Smooth muscle cell (in vitro differentiated cells): ENCODE measurements around the gene NFATC1. TPM values are rescaled to one million over a fixed set of nuclear protein-coding genes. Genes with fewer than 3 reads are reported as not detected.

Source experiments
- DNase-seq: peaks from one replicate; lab custom pipeline; 2025; ENCODE audit not compliant: unreplicated experiment; lab: John Stamatoyannopoulos, UW
- H2AFZ ChIP-seq: fragments of 200-600 bp; sonication (generic); 2 replicates; pipeline ENCODE4 v1.6.0; 2016; ENCODE audit warnings: antibody characterized with exemption, low read depth, mild to moderate bottlenecking
- H3F3A ChIP-seq: fragments of 200-600 bp; sonication (generic); 2 replicates; pipeline ENCODE4 v1.6.0; 2017; ENCODE audit warnings: antibody characterized with exemption, low read depth
- H3K27ac ChIP-seq: fragments of 200-600 bp; sonication (generic); 2 replicates; pipeline ENCODE4 v1.5.1; 2016; ENCODE audit warnings: low read depth, mild to moderate bottlenecking
- H3K27me3 ChIP-seq: fragments of 200-600 bp; sonication (generic); 2 replicates; pipeline ENCODE4 v1.6.1; 2016; ENCODE audit warnings: low read depth, mild to moderate bottlenecking
- H3K36me3 ChIP-seq: fragments of 200-600 bp; sonication (generic); 2 replicates; pipeline ENCODE4 v1.5.1; 2016; ENCODE audit warnings: low read depth
- H3K4me1 ChIP-seq: fragments of 200-600 bp; sonication (generic); 2 replicates; pipeline ENCODE4 v1.5.1; 2016; ENCODE audit warnings: low read depth
- H3K4me2 ChIP-seq: fragments of 200-600 bp; sonication (generic); 2 replicates; pipeline ENCODE4 v1.6.0; 2016; ENCODE audit warnings: mild to moderate bottlenecking
- H3K4me3 ChIP-seq: fragments of 200-600 bp; sonication (generic); 2 replicates; pipeline ENCODE4 v1.5.1; 2016; ENCODE audit warnings: mild to moderate bottlenecking
- H3K79me2 ChIP-seq: fragments of 200-600 bp; sonication (generic); 2 replicates; pipeline ENCODE4 v1.6.0; 2016; ENCODE audit warnings: low read depth, mild to moderate bottlenecking
- H3K9ac ChIP-seq: fragments of 200-600 bp; sonication (generic); 2 replicates; pipeline ENCODE4 v1.6.0; 2016; ENCODE audit warnings: low read depth
- H3K9me3 ChIP-seq: fragments of 200-600 bp; sonication (generic); replicated peaks from 2 replicates; pipeline ENCODE4 v1.5.1; 2016; ENCODE audit warnings: low read depth
- H4K20me1 ChIP-seq: fragments of 200-600 bp; sonication (generic); 2 replicates; pipeline ENCODE4 v1.6.0; 2016; ENCODE audit warnings: low read depth
- CTCF ChIP-seq: fragments of 200-600 bp; sonication (generic); IDR thresholded peaks from 2 replicates; pipeline ENCODE4 v1.5.1; 2017; ENCODE audit warnings: borderline replicate concordance, mild to moderate bottlenecking, antibody characterized with exemption; ENCODE audit not compliant: insufficient read depth, poor library complexity, severe bottlenecking
- WGBS: methylation state at CpG from one replicate; pipeline ENCODE4 v1.1.7; 2016; ENCODE audit warnings: low lambda C conversion rate; 5-methylcytosine and 5-hydroxymethylcytosine counted together
- polyA plus RNA-seq: library from polyadenylated mRNA; unstranded; fragments of >200 nt; fragmentation: Nextera tagmentation; extraction: Ambion mirVana; gene quantifications from 2 replicates; pipeline ENCODE4 v1.2.1, GENCODE V29; 2016
- total RNA-seq: library from RNA; depleted of rRNA; stranded (reverse); fragments of >200 nt; gene quantifications from 2 replicates; pipeline ENCODE4 v1.2.3, GENCODE V29; 2014

The NFATC1 gene
- total and polyA plus RNA-seq, 2 experiments from 2014 or later = 13.1 to 19.2 TPM

DNA sequence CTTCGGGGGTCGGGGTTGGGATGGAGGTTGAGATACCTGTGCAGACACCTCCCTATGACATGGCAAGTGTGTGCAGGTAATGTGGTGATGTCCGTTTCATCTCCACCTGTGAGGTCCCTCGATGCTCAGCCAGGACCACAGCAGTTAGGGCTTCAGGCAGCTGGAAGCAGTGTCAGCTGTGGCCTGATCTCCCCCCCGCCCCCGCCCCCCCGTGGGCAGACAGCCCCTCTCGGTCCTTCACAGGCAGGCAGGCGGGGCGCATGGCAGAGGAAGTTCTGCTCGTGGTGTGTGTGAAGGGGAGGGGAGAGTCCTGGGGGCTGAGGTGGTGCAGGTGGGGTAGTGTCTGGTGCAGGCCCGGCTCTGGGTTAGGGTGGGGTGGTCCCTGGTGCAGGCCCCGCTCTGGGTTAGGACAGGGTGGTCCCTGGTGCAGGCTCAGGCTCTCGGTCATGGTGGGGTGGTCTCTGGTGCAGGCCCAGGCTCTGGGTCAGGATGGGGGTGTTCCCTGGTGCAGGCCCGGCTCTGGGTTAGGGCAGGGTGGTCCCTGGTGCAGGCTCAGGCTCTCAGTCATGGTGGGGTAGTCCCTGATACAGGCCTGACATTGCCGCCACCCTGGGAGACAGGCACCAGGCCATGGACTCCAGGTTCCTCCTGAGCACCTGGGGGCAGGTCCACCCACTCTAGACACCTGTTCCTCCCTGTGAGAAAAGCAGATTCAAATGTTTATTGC is 94.3 kb downstream of the NFATC1 start:
- no peak for TF ChIP-seq CTCF
- WGBS = 89% methylated on average over 8 of the region's 16 CpGs

GRCh38 chr18:79490626-79491041 is 94.9 kb downstream of the NFATC1 start:
- Histone ChIP-seq H3K4me1 (no peaks in the 10 kb centered on the region), H4K20me1 (no peaks in the 10 kb centered on the region), H3K4me3 (no peak overlapping the region), H3K4me2 (no peak overlapping the region), H3K27ac (no peak overlapping the region), H3K27me3 (no peaks in the 10 kb centered on the region), H3F3A (no peaks in the 10 kb centered on the region), H3K9me3 (no peaks in the 10 kb centered on the region), H3K9ac (no peak overlapping the region), H3K79me2 (no peaks in the 10 kb centered on the region), H3K36me3 (no peaks in the 10 kb centered on the region), H2AFZ (no peak overlapping the region)
- no peak for TF ChIP-seq CTCF
- DNase-seq = no peak
- 92% methylated on average over 22 of the region's 22 CpGs for WGBS

More for the DNA sequence above, 94.3 kb downstream of the NFATC1 start:
- no peaks in the 10 kb centered on the region for H4K20me1 ChIP-seq
- no peak for DNase-seq
- no peaks in the 10 kb centered on the region for H3F3A ChIP-seq
- no peaks in the 10 kb centered on the region for H3K36me3 ChIP-seq
- H3K4me3 ChIP-seq = no peak overlapping the region
- no peaks in the 10 kb centered on the region for H3K4me1 ChIP-seq
- no peak overlapping the region for H3K4me2 ChIP-seq
- no peaks in the 10 kb centered on the region for H3K79me2 ChIP-seq
- no peak overlapping the region for H2AFZ ChIP-seq
- no peaks in the 10 kb centered on the region for H3K27me3 ChIP-seq
- H3K9me3 ChIP-seq = no peaks in the 10 kb centered on the region
- no peak overlapping the region for H3K27ac ChIP-seq
- no peak overlapping the region for H3K9ac ChIP-seq

DNA sequence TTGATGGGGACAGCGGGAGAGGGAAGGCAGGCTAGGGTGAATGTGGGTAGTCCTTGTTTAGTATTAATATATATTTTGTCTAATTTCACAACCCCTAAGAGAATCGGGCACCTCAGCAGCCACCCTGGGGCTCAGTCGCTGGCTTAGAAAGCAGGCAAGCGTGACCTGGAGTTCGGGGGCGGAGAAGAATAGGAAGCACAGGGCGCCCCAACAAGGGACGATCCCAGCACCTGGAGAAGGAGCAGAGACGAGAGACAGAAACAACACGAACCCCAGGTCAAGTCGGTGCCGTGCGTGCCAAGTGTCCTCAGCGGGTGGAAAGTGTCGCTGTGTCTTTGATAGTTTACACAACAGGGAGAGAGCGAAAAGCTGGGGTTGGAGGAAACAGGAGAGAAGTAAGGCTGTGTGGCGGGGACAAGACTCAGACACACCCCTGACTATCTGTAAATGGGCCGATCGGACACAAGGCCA is 95.4 kb downstream of the NFATC1 start:
- no peaks in the 10 kb centered on the region for H3K27me3 ChIP-seq
- no peaks in the 10 kb centered on the region for H3K9me3 ChIP-seq
- WGBS = 97% methylated on average over 19 of the region's 19 CpGs
- H3K36me3 ChIP-seq = no peaks in the 10 kb centered on the region
- no peak overlapping the region for H3K27ac ChIP-seq
- TF ChIP-seq CTCF = no peak
- DNase-seq = no peak
- no peaks in the 10 kb centered on the region for H3K79me2 ChIP-seq
- H3K4me2 ChIP-seq = no peak overlapping the region
- H3K9ac ChIP-seq = no peak overlapping the region
- no peaks in the 10 kb centered on the region for H4K20me1 ChIP-seq
- no peak overlapping the region for H3K4me3 ChIP-seq
- no peaks in the 10 kb centered on the region for H3K4me1 ChIP-seq
- H2AFZ ChIP-seq = no peak overlapping the region
- peaks cover 1% of the 10 kb centered on the region for H3F3A ChIP-seq
